DND-41 (cell line): ENCODE measurements around the gene RNF26.
A peak's percentile ranks its signal among the peaks of the same experiment; 100 is the strongest.

Source experiments
- ATAC-seq: fragments of 200-7000 bp; cut with Tn5 transposase; 3 replicates; pipeline ENCODE4 v1.9.1; 2021; ENCODE audit warnings: low read depth; ENCODE audit not compliant: insufficient read depth
- DNase-seq: peaks from one replicate; pipeline ENCODE4 v3.0.0-alpha.2; 2020
- H2AFZ ChIP-seq: 2 replicates; pipeline ENCODE4 v1.6.0; 2012; ENCODE audit warnings: low read depth, low read length
- H3K27ac ChIP-seq: 2 replicates; pipeline ENCODE4 v1.5.1; 2012; ENCODE audit warnings: low read length, inconsistent platforms
- H3K27me3 ChIP-seq: fragments of 200-600 bp; sonication (generic); 2 replicates; pipeline ENCODE4 v1.6.0; 2012; ENCODE audit warnings: low read length, mild to moderate bottlenecking, inconsistent platforms; ENCODE audit not compliant: insufficient read depth, poor library complexity
- H3K36me3 ChIP-seq: 2 replicates; pipeline ENCODE4 v1.5.1; 2012; ENCODE audit warnings: low read length, inconsistent platforms; ENCODE audit not compliant: insufficient read depth
- H3K4me1 ChIP-seq: 2 replicates; pipeline ENCODE4 v1.5.1; 2012; ENCODE audit warnings: mild to moderate bottlenecking, low read length; ENCODE audit not compliant: insufficient read depth
- H3K4me2 ChIP-seq: 2 replicates; pipeline ENCODE4 v1.6.0; 2012; ENCODE audit warnings: mild to moderate bottlenecking, moderate library complexity, low read length, inconsistent platforms; ENCODE audit not compliant: insufficient read depth
- H3K4me3 ChIP-seq, 2 experiments: fragments of 200-600 bp in 1 of 2; shearing (Covaris generic) in 1 of 2; 2 replicates each; pipeline ENCODE4 v1.5.1; 2012 to 2016; ENCODE audit warnings: inconsistent platforms in 2 of 2, low read length in 2 of 2, mild to moderate bottlenecking in 2 of 2, low read depth in 1 of 2, moderate library complexity in 1 of 2
- H3K79me2 ChIP-seq: 2 replicates; pipeline ENCODE4 v1.6.0; 2012; ENCODE audit warnings: low read length, inconsistent platforms; ENCODE audit not compliant: insufficient read depth
- H3K9ac ChIP-seq: 2 replicates; pipeline ENCODE4 v1.6.0; 2012; ENCODE audit warnings: low read depth, mild to moderate bottlenecking, inconsistent platforms, low read length, moderate library complexity
- H3K9me3 ChIP-seq: 2 replicates; pipeline ENCODE4 v1.5.1; 2012; ENCODE audit warnings: low read length, moderate library complexity, mild to moderate bottlenecking, inconsistent platforms; ENCODE audit not compliant: insufficient read depth, severe bottlenecking
- H4K20me1 ChIP-seq: 2 replicates; pipeline ENCODE4 v1.6.0; 2012; ENCODE audit warnings: low read length; ENCODE audit not compliant: insufficient read depth
- CTCF ChIP-seq: IDR thresholded peaks from 2 replicates; pipeline ENCODE4 v1.5.1; 2012; ENCODE audit warnings: borderline replicate concordance, low read length, moderate library complexity, mild to moderate bottlenecking; ENCODE audit not compliant: poor library complexity, severe bottlenecking; ENCODE audit errors: extremely low read depth
- EZH2 ChIP-seq: IDR thresholded peaks from 3 replicates; pipeline ENCODE4 v1.6.1; 2012; ENCODE audit warnings: borderline replicate concordance, low read depth, mild to moderate bottlenecking, moderate library complexity, low read length, inconsistent platforms; ENCODE audit not compliant: severe bottlenecking

RNF26 gene

DNA sequence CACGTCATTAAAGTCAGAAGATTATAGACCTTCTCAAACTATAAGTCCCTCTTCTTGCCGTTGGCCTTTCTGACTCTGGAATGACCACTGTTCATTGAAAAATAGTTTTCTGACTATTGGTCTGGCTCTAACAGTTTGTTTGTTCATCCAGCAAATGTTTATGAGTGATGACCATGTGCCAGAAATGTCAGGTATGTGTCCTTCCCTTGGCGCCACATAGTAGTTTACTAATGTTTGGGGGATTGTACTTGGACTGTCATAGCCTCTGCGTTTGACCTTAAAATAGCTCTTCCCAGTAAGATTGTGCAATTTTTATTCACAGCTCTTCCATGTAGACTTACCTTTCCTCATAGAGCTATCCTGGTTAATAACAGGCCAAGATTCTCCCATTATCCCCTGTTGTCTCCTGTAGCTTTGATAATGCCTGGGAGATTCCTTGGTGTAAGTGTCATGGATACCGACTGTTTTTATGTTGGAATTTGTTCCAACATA is 31.1 kb upstream of the RNF26 start:
- Histone ChIP-seq H3K9ac (no peak overlapping the region), H4K20me1 (no peaks in the 10 kb centered on the region), H3K9me3 (no peaks in the 10 kb centered on the region), H3K36me3 (peaks cover 70% of the 10 kb centered on the region), H3K27ac (no peak overlapping the region), H3K79me2 (no peaks in the 10 kb centered on the region), H3K4me2 (no peak overlapping the region), H3K4me3 (no peak overlapping the region), H3K4me1 (no peaks in the 10 kb centered on the region), H2AFZ (no peak overlapping the region), H3K27me3 (no peaks in the 10 kb centered on the region)
- no peak for ATAC-seq
- TF ChIP-seq EZH2 (no peak), CTCF (no peak)
- DNase-seq = no peak

DNA sequence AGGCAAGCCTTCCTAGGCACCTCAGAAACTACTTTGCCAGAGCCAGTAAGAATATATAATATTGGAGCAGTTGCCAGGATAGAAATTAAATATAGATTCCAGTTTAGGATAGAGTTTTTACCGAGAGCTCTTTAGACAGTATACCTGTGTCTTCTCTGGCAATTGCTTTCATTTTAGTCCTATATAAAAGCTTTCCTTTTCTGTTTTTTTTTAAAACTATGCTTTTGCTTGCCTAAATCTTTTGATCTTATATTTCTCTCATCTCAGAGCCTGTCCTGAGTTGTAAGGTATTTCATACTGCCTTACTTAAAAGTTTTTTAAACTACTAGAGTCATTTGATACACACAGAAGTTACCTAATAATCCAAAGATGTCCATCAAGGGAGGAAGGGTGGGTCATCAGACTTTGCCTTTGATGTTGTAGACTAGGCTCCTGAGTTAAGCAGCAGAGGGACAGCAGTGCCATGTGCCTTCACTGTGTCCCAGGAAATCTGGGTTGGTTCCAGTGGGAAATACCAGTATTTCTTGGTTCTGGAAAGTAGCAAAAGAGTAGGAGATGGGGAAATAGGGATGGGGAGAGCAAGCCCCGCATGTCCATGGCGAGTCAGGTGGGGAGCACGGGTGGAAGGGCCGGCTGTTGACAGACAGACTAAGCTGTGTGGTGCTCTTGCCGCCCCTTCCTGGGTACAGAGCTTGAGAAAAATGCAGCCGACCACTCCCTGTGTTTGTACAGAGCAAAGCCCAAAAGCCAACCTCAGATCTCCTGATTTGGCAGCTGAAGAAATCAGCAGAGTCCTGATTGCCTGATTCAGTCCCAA is 28.6 kb upstream of the RNF26 start:
- TF ChIP-seq EZH2 = no peak
- no peak for TF ChIP-seq CTCF
- no peaks in the 10 kb centered on the region for H3K4me1 ChIP-seq
- H3K9me3 ChIP-seq = no peaks in the 10 kb centered on the region
- no peak overlapping the region for H2AFZ ChIP-seq
- H3K4me2 ChIP-seq = no peak overlapping the region
- no peaks in the 10 kb centered on the region for H3K79me2 ChIP-seq
- no peak overlapping the region for H3K27ac ChIP-seq
- DNase-seq (no peak), ATAC-seq (0 out of 3 replicates have a peak, but pooled peaks have one; percentile 11)
- no peaks in the 10 kb centered on the region for H4K20me1 ChIP-seq
- H3K9ac ChIP-seq = no peak overlapping the region
- H3K36me3 ChIP-seq = peaks cover 45% of the 10 kb centered on the region
- H3K27me3 ChIP-seq = no peaks in the 10 kb centered on the region
- no peak overlapping the region for H3K4me3 ChIP-seq

GRCh38 chr11:119306373-119306890 is 27.9 kb upstream of the RNF26 start:
- Histone ChIP-seq H3K9me3 (no peaks in the 10 kb centered on the region), H3K4me3 (no peak overlapping the region), H3K27ac (no peak overlapping the region), H3K36me3 (peaks cover 38% of the 10 kb centered on the region), H3K9ac (no peak overlapping the region), H3K27me3 (no peaks in the 10 kb centered on the region), H2AFZ (no peak overlapping the region), H4K20me1 (no peaks in the 10 kb centered on the region), H3K79me2 (no peaks in the 10 kb centered on the region), H3K4me1 (no peaks in the 10 kb centered on the region), H3K4me2 (no peak overlapping the region)
- TF ChIP-seq EZH2 (no peak), CTCF (no peak)
- DNase-seq (no peak), ATAC-seq (peak; percentile 55; the same call in 1 of the 3 replicates)
